Neural progenitor cell (in vitro differentiated cells): ENCODE results near the gene GPR148.

Experiments used
- EZH2phosphoT487 ChIP-seq: fragments of 200-600 bp; sonication (generic); IDR thresholded peaks from 2 replicates; pipeline ENCODE4 v1.6.1; 2017; ENCODE audit warnings: antibody characterized with exemption
- TF ChIP-seq, protein P1 (sequence below): fragments of 200-600 bp; sonication (generic); IDR thresholded peaks from 2 replicates; pipeline ENCODE4 v1.5.1; 2017; ENCODE audit warnings: antibody characterized with exemption, mild to moderate bottlenecking

DNA sequence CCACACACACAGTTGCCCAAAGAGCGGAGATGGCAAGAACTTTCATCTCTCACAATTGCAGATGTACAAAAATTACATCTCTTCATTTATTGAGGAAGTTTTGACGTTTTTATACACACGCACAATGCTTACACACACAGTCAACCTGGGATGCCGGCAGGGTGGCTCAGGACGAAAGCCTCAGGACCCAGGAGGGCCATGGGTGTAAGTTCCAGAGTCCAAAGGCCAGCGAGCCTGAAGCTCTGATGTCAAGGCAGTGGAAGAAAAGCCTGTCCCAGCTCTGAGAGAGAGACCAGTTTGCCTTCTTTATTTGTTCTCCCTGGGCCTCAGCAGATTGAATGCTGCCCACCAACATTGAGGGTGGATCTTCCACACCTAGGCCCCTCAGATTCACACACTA lies 36.6 kb downstream of the GPR148 start:
- no peak for TF ChIP-seq EZH2phosphoT487
- TF ChIP-seq, protein P1, sequence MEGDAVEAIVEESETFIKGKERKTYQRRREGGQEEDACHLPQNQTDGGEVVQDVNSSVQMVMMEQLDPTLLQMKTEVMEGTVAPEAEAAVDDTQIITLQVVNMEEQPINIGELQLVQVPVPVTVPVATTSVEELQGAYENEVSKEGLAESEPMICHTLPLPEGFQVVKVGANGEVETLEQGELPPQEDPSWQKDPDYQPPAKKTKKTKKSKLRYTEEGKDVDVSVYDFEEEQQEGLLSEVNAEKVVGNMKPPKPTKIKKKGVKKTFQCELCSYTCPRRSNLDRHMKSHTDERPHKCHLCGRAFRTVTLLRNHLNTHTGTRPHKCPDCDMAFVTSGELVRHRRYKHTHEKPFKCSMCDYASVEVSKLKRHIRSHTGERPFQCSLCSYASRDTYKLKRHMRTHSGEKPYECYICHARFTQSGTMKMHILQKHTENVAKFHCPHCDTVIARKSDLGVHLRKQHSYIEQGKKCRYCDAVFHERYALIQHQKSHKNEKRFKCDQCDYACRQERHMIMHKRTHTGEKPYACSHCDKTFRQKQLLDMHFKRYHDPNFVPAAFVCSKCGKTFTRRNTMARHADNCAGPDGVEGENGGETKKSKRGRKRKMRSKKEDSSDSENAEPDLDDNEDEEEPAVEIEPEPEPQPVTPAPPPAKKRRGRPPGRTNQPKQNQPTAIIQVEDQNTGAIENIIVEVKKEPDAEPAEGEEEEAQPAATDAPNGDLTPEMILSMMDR, result no peak
